DOHH2 (cell line): ENCODE results near the gene DDN.

Experiments used
- H3F3A ChIP-seq: fragments of 200-600 bp; sonication (generic), shearing (Covaris generic); 2 replicates; pipeline ENCODE4 v1.6.0; 2016; ENCODE audit warnings: antibody characterized with exemption, mild to moderate bottlenecking; ENCODE audit not compliant: control insufficient read depth, insufficient read depth
- H3K27ac ChIP-seq: fragments of 200-600 bp; sonication (generic); 2 replicates; pipeline ENCODE4 v1.5.1; 2014; ENCODE audit warnings: low read depth, mild to moderate bottlenecking, low read length, moderate library complexity
- H3K27me3 ChIP-seq: fragments of 200-600 bp; sonication (generic); 2 replicates; pipeline ENCODE4 v1.6.1; 2014; ENCODE audit warnings: mild to moderate bottlenecking, low read length, mixed read lengths; ENCODE audit not compliant: control insufficient read depth
- H3K36me3 ChIP-seq: fragments of 200-600 bp; sonication (generic); 2 replicates; pipeline ENCODE4 v1.6.1; 2014; ENCODE audit warnings: mild to moderate bottlenecking, low read length, moderate library complexity, mixed read lengths; ENCODE audit not compliant: control insufficient read depth
- H3K4me1 ChIP-seq: fragments of 200-600 bp; sonication (generic); 2 replicates; pipeline ENCODE4 v1.6.1; 2014; ENCODE audit warnings: mild to moderate bottlenecking, low read length, mixed read lengths; ENCODE audit not compliant: control insufficient read depth
- H3K4me2 ChIP-seq: fragments of 200-600 bp; sonication (generic); 2 replicates; pipeline ENCODE4 v1.6.0; 2014; ENCODE audit warnings: mild to moderate bottlenecking, low read length, moderate library complexity
- H3K4me3 ChIP-seq: fragments of 200-600 bp; sonication (generic); 2 replicates; pipeline ENCODE4 v1.5.1; 2014; ENCODE audit warnings: mild to moderate bottlenecking, low read length, mixed read lengths
- H3K79me2 ChIP-seq: fragments of 200-600 bp; sonication (generic); 2 replicates; pipeline ENCODE4 v1.6.1; 2014; ENCODE audit warnings: mild to moderate bottlenecking, low read length, mixed read lengths; ENCODE audit not compliant: control insufficient read depth
- H3K9me2 ChIP-seq: fragments of 200-600 bp; sonication (generic); replicated peaks from 2 replicates; pipeline ENCODE4 v1.6.1; 2014; ENCODE audit warnings: mild to moderate bottlenecking, low read length, mixed read lengths; ENCODE audit not compliant: control insufficient read depth
- H3K9me3 ChIP-seq: fragments of 200-600 bp; sonication (generic); 2 replicates; pipeline ENCODE4 v1.6.1; 2014; ENCODE audit warnings: antibody characterized with exemption, low read length, mixed read lengths; ENCODE audit not compliant: control insufficient read depth, insufficient read depth
- H4K20me1 ChIP-seq: fragments of 200-600 bp; sonication (generic); 2 replicates; pipeline ENCODE4 v1.6.0; 2014; ENCODE audit warnings: low read depth, mild to moderate bottlenecking, antibody characterized with exemption, low read length, moderate library complexity; ENCODE audit not compliant: control insufficient read depth, insufficient read depth
- CTCF ChIP-seq: fragments of 200-600 bp; sonication (generic); IDR thresholded peaks from one replicate; pipeline ENCODE4 v1.5.1; 2014; ENCODE audit warnings: antibody characterized with exemption, mild to moderate bottlenecking, low read depth, low read length; ENCODE audit not compliant: poor library complexity, severe bottlenecking
- EZH2phosphoT487 ChIP-seq: fragments of 200-600 bp; sonication (generic); IDR thresholded peaks from 2 replicates; pipeline ENCODE4 v1.6.1; 2017; ENCODE audit warnings: borderline replicate concordance, mild to moderate bottlenecking, antibody characterized with exemption, low read length, moderate library complexity, mixed read lengths

The DDN gene

GRCh38 chr12:49031573-49032161, 32.5 kb upstream of the DDN start:
- Histone ChIP-seq H3K9me2 (no peaks in the 10 kb centered on the region), H3K4me1 (no peaks in the 10 kb centered on the region), H4K20me1 (peaks cover 4% of the 10 kb centered on the region; the same call in 1 of the 2 replicates), H3K27me3 (no peaks in the 10 kb centered on the region), H3K79me2 (no peaks in the 10 kb centered on the region), H3K36me3 (peaks cover 95% of the 10 kb centered on the region), H3K27ac (no peak overlapping the region), H3K4me2 (no peak overlapping the region), H3K9me3 (no peaks in the 10 kb centered on the region), H3F3A (no peaks in the 10 kb centered on the region), H3K4me3 (no peak overlapping the region)
- TF ChIP-seq CTCF (no peak), EZH2phosphoT487 (no peak)

- no peak for TF ChIP-seq EZH2phosphoT487
- TF ChIP-seq CTCF = no peak
Measured at GRCh38 chr12:49030714-49031572, 31.8 kb upstream of the DDN start.

GRCh38 chr12:49030119-49030518, 30.9 kb upstream of the DDN start:
- Histone ChIP-seq H4K20me1 (peaks cover 3% of the 10 kb centered on the region; the same call in 1 of the 2 replicates), H3K9me2 (no peaks in the 10 kb centered on the region), H3F3A (no peaks in the 10 kb centered on the region), H3K36me3 (peaks cover 99% of the 10 kb centered on the region), H3K4me1 (no peaks in the 10 kb centered on the region), H3K4me3 (no peak overlapping the region), H3K4me2 (no peak overlapping the region), H3K79me2 (no peaks in the 10 kb centered on the region), H3K27me3 (no peaks in the 10 kb centered on the region), H3K27ac (no peak overlapping the region), H3K9me3 (no peaks in the 10 kb centered on the region)
- TF ChIP-seq CTCF = no peak

More at GRCh38 chr12:49030714-49031572, 31.8 kb upstream of the DDN start:
- H3K4me2 ChIP-seq = no peak overlapping the region
- no peaks in the 10 kb centered on the region for H3K79me2 ChIP-seq
- H3K4me1 ChIP-seq = no peaks in the 10 kb centered on the region
- H3K4me3 ChIP-seq = no peak overlapping the region
- H3K36me3 ChIP-seq = peaks cover 99% of the 10 kb centered on the region
- peaks cover 4% of the 10 kb centered on the region; the same call in 1 of the 2 replicates for H4K20me1 ChIP-seq
- H3K27me3 ChIP-seq = no peaks in the 10 kb centered on the region
- H3K27ac ChIP-seq = no peak overlapping the region
- no peaks in the 10 kb centered on the region for H3K9me2 ChIP-seq
- no peaks in the 10 kb centered on the region for H3F3A ChIP-seq
- no peaks in the 10 kb centered on the region for H3K9me3 ChIP-seq
